GM23248 (cell line): Measurements from ENCODE around the gene PRCC. TPM values are rescaled to one million over a fixed set of nuclear protein-coding genes. Genes with fewer than 3 reads are reported as not detected.

Source experiments
- DNase-seq: peaks from one replicate; pipeline ENCODE4 v3.0.0-alpha.2; 2015
- H2AFZ ChIP-seq: fragments of 200-600 bp; sonication (generic); 2 replicates; pipeline ENCODE4 v1.6.1; 2016; ENCODE audit warnings: antibody characterized with exemption
- H3F3A ChIP-seq: fragments of 200-600 bp; sonication (generic); 2 replicates; pipeline ENCODE4 v1.6.1; 2016; ENCODE audit warnings: mild to moderate bottlenecking, antibody characterized with exemption, mixed run types; ENCODE audit not compliant: insufficient read depth
- H3K27ac ChIP-seq: fragments of 200-600 bp; sonication (generic); 2 replicates; pipeline ENCODE4 v1.5.1; 2016; ENCODE audit warnings: mild to moderate bottlenecking
- H3K27me3 ChIP-seq: fragments of 200-600 bp; sonication (generic); replicated peaks from 2 replicates; pipeline ENCODE4 v1.6.1; 2016; ENCODE audit warnings: mild to moderate bottlenecking; ENCODE audit not compliant: insufficient read depth
- H3K36me3 ChIP-seq: fragments of 200-600 bp; sonication (generic); 2 replicates; pipeline ENCODE4 v1.6.1; 2016; ENCODE audit warnings: low read depth, mild to moderate bottlenecking
- H3K4me1 ChIP-seq: fragments of 200-600 bp; sonication (generic); 2 replicates; pipeline ENCODE4 v1.6.1; 2016; ENCODE audit warnings: mild to moderate bottlenecking; ENCODE audit not compliant: insufficient read depth
- H3K4me2 ChIP-seq: fragments of 200-600 bp; sonication (generic); one replicate; pipeline ENCODE4 v1.6.1; 2016; ENCODE audit warnings: mild to moderate bottlenecking; ENCODE audit not compliant: unreplicated experiment
- H3K4me3 ChIP-seq: fragments of 200-600 bp; sonication (generic); 2 replicates; pipeline ENCODE4 v1.5.1; 2016; ENCODE audit warnings: mild to moderate bottlenecking
- H3K79me2 ChIP-seq: fragments of 200-600 bp; sonication (generic); 2 replicates; pipeline ENCODE4 v1.6.1; 2016; ENCODE audit warnings: mild to moderate bottlenecking; ENCODE audit not compliant: insufficient read depth
- H3K9ac ChIP-seq: fragments of 200-600 bp; sonication (generic); 2 replicates; pipeline ENCODE4 v1.6.1; 2016; ENCODE audit warnings: mild to moderate bottlenecking
- H3K9me2 ChIP-seq: fragments of 200-600 bp; sonication (generic); 2 replicates; pipeline ENCODE4 v1.6.1; 2016; ENCODE audit warnings: mixed run types, mild to moderate bottlenecking, moderate library complexity; ENCODE audit not compliant: insufficient read depth
- H3K9me3 ChIP-seq: fragments of 200-600 bp; sonication (generic); one replicate; pipeline ENCODE4 v1.6.1; 2017; ENCODE audit warnings: low read depth
- H4K20me1 ChIP-seq: fragments of 200-600 bp; sonication (generic); 2 replicates; pipeline ENCODE4 v1.6.0; 2016; ENCODE audit not compliant: insufficient read depth
- EZH2 ChIP-seq: fragments of 200-600 bp; sonication (generic); IDR thresholded peaks from 2 replicates; pipeline ENCODE4 v1.6.1; 2018; ENCODE audit warnings: antibody characterized with exemption, mild to moderate bottlenecking; ENCODE audit not compliant: insufficient read depth, poor library complexity, severe bottlenecking
- EZH2phosphoT487 ChIP-seq: fragments of 200-600 bp; sonication (generic); IDR thresholded peaks from 2 replicates; pipeline ENCODE4 v1.6.1; 2018; ENCODE audit warnings: antibody characterized with exemption, moderate library complexity, mild to moderate bottlenecking, low read depth; ENCODE audit not compliant: insufficient read depth
- WGBS, 2 experiments: methylation state at CpG; one replicate each; pipeline ENCODE4 v1.1.6; 2015 to 2017; ENCODE audit warnings: low lambda C conversion rate in 2 of 2, low coverage in 1 of 2; ENCODE audit errors: missing lambda C conversion rate in 2 of 2; 5-methylcytosine and 5-hydroxymethylcytosine counted together
- in situ Hi-C: fragments of 300-500 bp; cut with MboI; formaldehyde crosslinking; loops from 2 replicates; pipeline ENCODE4 v1.15.0; 2020
- polyA plus RNA-seq: library from polyadenylated mRNA; unstranded; fragments of >200 nt; fragmentation: Nextera tagmentation; extraction: Ambion mirVana; gene quantifications from 2 replicates; pipeline ENCODE4 v1.2.1, GENCODE V29; 2016
- total RNA-seq: library from RNA; depleted of rRNA; stranded (reverse); fragments of >200 nt; shearing (Covaris generic); gene quantifications from 2 replicates; pipeline ENCODE4 v1.2.3, GENCODE V29; 2014

PRCC gene
- total and polyA plus RNA-seq, 2 experiments from 2014 or later, result 32.4 to 57.0 TPM

DNA sequence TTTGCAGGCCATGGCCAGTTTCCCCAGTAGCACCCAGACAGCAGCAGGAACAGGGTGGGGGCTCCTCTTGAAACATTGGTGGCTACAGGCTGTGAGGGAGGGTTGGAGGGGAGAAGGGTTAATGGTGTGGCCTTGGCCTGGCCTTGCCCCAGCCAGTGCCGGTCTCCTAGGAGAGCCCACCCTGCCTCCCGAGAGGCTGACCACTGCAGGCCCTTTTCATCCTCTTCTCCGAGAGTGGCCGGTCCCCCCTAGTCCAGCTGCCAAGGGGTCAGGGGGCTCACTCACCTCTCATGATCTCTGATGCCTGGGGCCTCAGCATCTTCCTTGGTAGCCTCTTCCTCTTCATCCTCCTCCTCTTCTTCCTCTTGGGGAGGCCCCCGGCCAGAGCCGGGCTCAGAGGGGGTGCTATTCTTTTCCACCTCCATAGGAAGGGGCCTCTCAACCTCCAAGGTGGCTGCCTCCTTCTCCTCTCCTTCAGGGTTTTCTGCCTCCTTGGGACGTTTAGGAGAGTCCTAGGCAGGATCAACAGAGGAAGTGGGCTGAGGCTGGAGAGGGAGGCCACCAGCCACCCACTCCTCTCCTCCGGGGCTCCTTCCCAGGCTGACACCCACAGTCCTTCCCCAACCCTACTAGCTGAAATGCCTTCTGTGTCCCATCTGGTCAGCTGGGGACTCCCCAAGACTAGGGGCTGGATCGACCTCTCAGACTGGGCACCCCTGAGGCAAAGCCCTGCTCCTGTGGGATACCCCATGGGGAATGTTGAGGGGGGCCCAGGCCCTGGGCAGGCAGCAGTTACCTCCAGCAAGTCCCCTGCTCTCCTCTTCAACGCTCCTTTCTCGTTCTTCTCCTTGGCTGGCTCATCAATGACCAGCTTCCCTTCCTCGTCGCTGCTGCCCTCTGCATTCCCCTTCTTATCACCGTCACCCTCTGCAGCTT, 23.7 kb upstream of the PRCC start:
- DNase-seq, result no peak
- no peak overlapping the region for H3K4me2 ChIP-seq
- no peaks in the 10 kb centered on the region for H3K27me3 ChIP-seq
- H4K20me1 ChIP-seq, result no peaks in the 10 kb centered on the region
- no peak overlapping the region for H3K27ac ChIP-seq
- H3K79me2 ChIP-seq, result peaks cover 91% of the 10 kb centered on the region
- in situ Hi-C loops, result no loop called here
- H3K36me3 ChIP-seq, result 0 out of 2 replicates have a peak, but pooled peaks cover 12% of the 10 kb centered on the region
- H3F3A ChIP-seq, result peaks cover 35% of the 10 kb centered on the region
- no peak for TF ChIP-seq EZH2
- TF ChIP-seq EZH2phosphoT487, result no peak
- H3K9ac ChIP-seq, result no peak overlapping the region
- 90 to 94% methylated on average over 11 to 14 of the region's 14 CpGs for WGBS, 2 experiments
- no peak overlapping the region for H3K4me3 ChIP-seq
- H3K9me3 ChIP-seq, result no peaks in the 10 kb centered on the region
- no peak overlapping the region for H2AFZ ChIP-seq
- H3K9me2 ChIP-seq, result no peaks in the 10 kb centered on the region
- peaks cover 42% of the 10 kb centered on the region for H3K4me1 ChIP-seq

DNA sequence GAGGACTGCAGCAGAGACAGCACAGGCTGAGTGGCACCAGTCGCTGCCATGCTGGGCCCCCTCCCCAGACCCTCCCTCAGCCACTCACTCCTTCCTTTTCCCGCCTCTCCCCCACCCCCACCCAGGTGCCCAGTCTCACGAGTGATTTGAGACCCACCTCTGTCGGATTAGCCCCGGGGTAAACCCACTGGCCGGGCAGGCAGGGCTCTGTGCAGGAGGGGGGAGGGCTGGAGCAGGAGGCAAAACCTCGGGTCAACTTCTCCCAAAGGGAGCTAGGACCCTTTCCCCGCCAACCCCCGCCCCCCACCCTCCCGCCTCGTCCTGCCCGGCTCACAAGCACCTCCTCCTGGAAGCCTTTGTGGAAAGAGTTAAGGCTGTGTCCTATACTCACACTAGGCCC, 23.0 kb upstream of the PRCC start:
- Histone ChIP-seq H3K27ac (no peak overlapping the region), H3K27me3 (no peaks in the 10 kb centered on the region), H3F3A (peaks cover 42% of the 10 kb centered on the region), H3K79me2 (peaks cover 91% of the 10 kb centered on the region), H3K9ac (no peak overlapping the region), H2AFZ (no peak overlapping the region), H3K9me3 (no peaks in the 10 kb centered on the region), H3K4me2 (no peak overlapping the region), H3K36me3 (0 out of 2 replicates have a peak, but pooled peaks cover 10% of the 10 kb centered on the region), H4K20me1 (no peaks in the 10 kb centered on the region), H3K4me3 (no peak overlapping the region), H3K9me2 (no peaks in the 10 kb centered on the region), H3K4me1 (peaks cover 45% of the 10 kb centered on the region)
- no peak for DNase-seq
- 75 to 76% methylated on average over 4 to 12 of the region's 12 CpGs for WGBS, 2 experiments
- TF ChIP-seq EZH2, result no peak
- TF ChIP-seq EZH2phosphoT487, result no peak
- in situ Hi-C loops, result no loop called here

DNA sequence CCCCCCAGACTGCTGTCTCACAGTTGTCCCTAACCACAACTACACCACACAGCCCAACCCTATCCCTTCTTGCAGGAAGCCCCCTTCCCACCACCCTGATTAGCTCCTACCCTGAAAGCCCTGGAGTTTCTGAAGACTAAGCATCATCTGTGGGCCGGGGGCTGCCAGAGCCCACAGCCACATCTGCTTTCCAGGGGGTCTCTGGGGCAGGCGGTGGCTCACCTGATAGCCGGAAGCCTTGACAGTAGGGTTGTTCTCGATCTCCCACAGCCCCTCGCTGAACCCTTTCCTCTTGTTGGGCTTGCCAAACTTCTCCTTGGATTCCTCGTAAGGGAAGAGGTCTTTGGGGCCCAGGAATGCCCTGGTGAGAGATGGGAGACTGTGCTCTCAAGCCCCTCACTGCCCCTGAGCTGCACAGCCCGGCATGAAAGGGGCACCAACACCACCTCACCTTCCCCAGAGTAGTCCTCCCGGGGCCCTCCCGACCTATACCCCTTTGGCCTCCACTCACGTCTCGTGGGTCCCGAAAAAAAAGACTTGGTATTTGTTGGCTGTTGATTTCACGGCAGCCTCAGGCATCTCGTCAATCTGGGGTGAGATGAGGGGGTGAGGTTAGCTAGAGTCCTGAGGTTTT, 22.4 kb upstream of the PRCC start:
- Histone ChIP-seq H3K9me2 (no peaks in the 10 kb centered on the region), H3K36me3 (0 out of 2 replicates have a peak, but pooled peaks cover 10% of the 10 kb centered on the region), H4K20me1 (no peaks in the 10 kb centered on the region), H3K79me2 (peaks cover 91% of the 10 kb centered on the region), H3K4me2 (no peak overlapping the region), H3K9ac (peak overlapping the region; percentile 97; the same call in 1 of the 2 replicates), H2AFZ (no peak overlapping the region), H3K4me1 (peaks cover 45% of the 10 kb centered on the region), H3F3A (peaks cover 48% of the 10 kb centered on the region), H3K27ac (peak overlapping the region; percentile 100), H3K9me3 (no peaks in the 10 kb centered on the region), H3K27me3 (no peaks in the 10 kb centered on the region), H3K4me3 (no peak overlapping the region)
- 94 to 95% methylated on average over 14 of the region's 14 CpGs for WGBS, 2 experiments
- in situ Hi-C loops, result no loop called here
- TF ChIP-seq EZH2 (no peak), EZH2phosphoT487 (no peak)
- DNase-seq, result no peak

DNA sequence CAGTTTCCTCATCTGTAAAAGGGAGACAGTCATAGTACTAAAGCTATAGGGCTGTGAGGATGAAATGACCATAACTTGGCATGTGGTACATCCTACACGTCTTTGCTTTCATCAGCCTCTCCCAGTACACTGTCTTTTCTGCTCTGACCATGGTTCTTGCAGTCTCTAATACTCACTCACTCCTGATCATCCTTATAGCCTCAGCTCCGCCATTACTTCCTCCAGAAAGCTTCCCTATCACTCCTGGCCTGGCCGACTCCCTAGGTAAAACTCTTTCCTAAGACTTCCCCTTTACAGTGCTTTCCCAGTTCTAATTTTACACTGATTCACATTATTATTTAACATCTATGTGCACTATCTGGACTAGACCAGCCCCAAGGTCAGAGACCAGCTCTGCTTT, 21.5 kb upstream of the PRCC start:
- WGBS, 2 experiments, result 37 to 39% methylated on average over 3 of the region's 3 CpGs
- Histone ChIP-seq H3K9me2 (no peaks in the 10 kb centered on the region), H3K4me3 (peak overlapping the region; percentile 69), H3K79me2 (peaks cover 91% of the 10 kb centered on the region), H3K4me2 (peak overlapping the region; percentile 86), H2AFZ (no peak overlapping the region), H3K9ac (peak overlapping the region; percentile 97), H4K20me1 (no peaks in the 10 kb centered on the region), H3K36me3 (0 out of 2 replicates have a peak, but pooled peaks cover 10% of the 10 kb centered on the region), H3K27me3 (no peaks in the 10 kb centered on the region), H3K4me1 (peaks cover 41% of the 10 kb centered on the region), H3F3A (peaks cover 54% of the 10 kb centered on the region), H3K27ac (peak overlapping the region; percentile 100), H3K9me3 (no peaks in the 10 kb centered on the region)
- no peak for TF ChIP-seq EZH2
- TF ChIP-seq EZH2phosphoT487, result no peak
- DNase-seq, result peak; percentile 12
- in situ Hi-C loops, result no loop called here
